IMR-90 (cell line): ENCODE measurements around the gene OARD1. TPM values are rescaled to one million over a fixed set of nuclear protein-coding genes. Genes with fewer than 3 reads are reported as not detected.

ENCODE experiments used
- ATAC-seq: fragments of 200-7000 bp; cut with Tn5 transposase; 2 replicates; pipeline ENCODE4 v1.9.1; 2020; ENCODE audit warnings: low read depth, mild to moderate bottlenecking, moderate library complexity
- BruUV-seq: library from RNA; stranded (reverse); fragments of 400-500 nt; replicated peaks from 2 replicates; lab custom pipeline; 2021; lab: Mats Ljungman, UMichigan
- CTCF ChIA-PET: fragments of 300-600 bp; formaldehyde crosslinking; extraction: SDS; loops from one replicate; lab custom pipeline; 2021; ENCODE audit warnings: antibody characterized with exemption; lab: Yijun Ruan, JAX
- POLR2A ChIA-PET: fragments of 300-600 bp; sonication (Branson Sonifier 250); formaldehyde crosslinking; loops from one replicate; lab custom pipeline; 2022; ENCODE audit warnings: antibody characterized with exemption; ENCODE audit not compliant: unreplicated experiment; lab: Charles Lee
- DNase-seq: peaks from one replicate; pipeline ENCODE4 v3.0.0; 2013
- H2AFZ ChIP-seq: replicated peaks from 2 replicates; pipeline ENCODE3; 2013; ENCODE audit warnings: low read length, mild to moderate bottlenecking; ENCODE audit not compliant: poor library complexity
- H2AK5ac ChIP-seq: 2 replicates; pipeline ENCODE4 v1.6.1; 2013; ENCODE audit warnings: low read depth, low read length, inconsistent platforms
- H2AK9ac ChIP-seq: replicated peaks from 2 replicates; pipeline ENCODE3; 2013; ENCODE audit warnings: mild to moderate bottlenecking, low read depth, low read length, moderate library complexity; ENCODE audit not compliant: poor library complexity
- H2BK120ac ChIP-seq: 2 replicates; pipeline ENCODE4 v1.6.1; 2013; ENCODE audit warnings: low read depth, low read length, inconsistent platforms
- H2BK15ac ChIP-seq: 3 replicates; pipeline ENCODE4 v1.6.1; 2013; ENCODE audit warnings: low read depth, low read length, inconsistent platforms
- H2BK20ac ChIP-seq: 2 replicates; pipeline ENCODE4 v1.6.1; 2013; ENCODE audit warnings: low read depth, mild to moderate bottlenecking, inconsistent platforms, low read length, moderate library complexity
- H2BK5ac ChIP-seq: 2 replicates; pipeline ENCODE4 v1.6.1; 2013; ENCODE audit warnings: mild to moderate bottlenecking, low read depth, low read length, inconsistent platforms; ENCODE audit not compliant: poor library complexity, severe bottlenecking
- H3K14ac ChIP-seq: replicated peaks from 2 replicates; pipeline ENCODE4 v1.6.1; 2013; ENCODE audit warnings: low read depth, low read length, inconsistent platforms
- H3K18ac ChIP-seq: 2 replicates; pipeline ENCODE4 v1.6.1; 2013; ENCODE audit warnings: low read depth, low read length, control low read depth
- H3K23ac ChIP-seq: 2 replicates; pipeline ENCODE4 v1.6.1; 2013; ENCODE audit warnings: low read depth, low read length, inconsistent platforms
- H3K27ac ChIP-seq: 2 replicates; pipeline ENCODE4 v1.5.1; 2013; ENCODE audit warnings: mild to moderate bottlenecking, control low read depth, low read length; ENCODE audit not compliant: insufficient read depth
- H3K27me3 ChIP-seq: 2 replicates; pipeline ENCODE4 v1.6.1; 2013; ENCODE audit warnings: low read length; ENCODE audit not compliant: control insufficient read depth, insufficient read depth
- H3K36me3 ChIP-seq: 2 replicates; pipeline ENCODE4 v1.6.1; 2013; ENCODE audit warnings: low read length, mixed read lengths; ENCODE audit not compliant: control insufficient read depth, insufficient read depth
- H3K4ac ChIP-seq: 2 replicates; pipeline ENCODE4 v1.6.1; 2013; ENCODE audit warnings: low read depth, low read length, inconsistent platforms
- H3K4me1 ChIP-seq: 2 replicates; pipeline ENCODE4 v1.6.1; 2013; ENCODE audit warnings: low read length, mixed read lengths; ENCODE audit not compliant: control insufficient read depth, insufficient read depth
- H3K4me2 ChIP-seq: 2 replicates; pipeline ENCODE4 v1.6.1; 2013; ENCODE audit warnings: low read depth, mild to moderate bottlenecking, control low read depth, low read length, moderate library complexity
- H3K4me3 ChIP-seq: 2 replicates; pipeline ENCODE4 v1.5.1; 2013; ENCODE audit warnings: low read depth, mild to moderate bottlenecking, control low read depth, low read length, moderate library complexity; ENCODE audit not compliant: insufficient read depth
- H3K56ac ChIP-seq: 2 replicates; pipeline ENCODE4 v1.6.1; 2013; ENCODE audit warnings: low read length, inconsistent platforms; ENCODE audit not compliant: insufficient read depth; ENCODE audit errors: extremely low read depth
- H3K79me1 ChIP-seq, 2 experiments: 2 replicates each; pipeline ENCODE4 v1.6.1; 2013; ENCODE audit warnings: low read length in 2 of 2, inconsistent platforms in 1 of 2, low read depth in 1 of 2
- H3K9ac ChIP-seq: 2 replicates; pipeline ENCODE4 v1.6.1; 2013; ENCODE audit warnings: low read depth, low read length, control low read depth
- H3K9me1 ChIP-seq: 2 replicates; pipeline ENCODE4 v1.6.1; 2013; ENCODE audit warnings: low read length, inconsistent platforms; ENCODE audit not compliant: insufficient read depth
- H3K9me3 ChIP-seq: 2 replicates; pipeline ENCODE4 v1.6.1; 2013; ENCODE audit warnings: low read length; ENCODE audit not compliant: control insufficient read depth, insufficient read depth
- H4K20me1 ChIP-seq: 2 replicates; pipeline ENCODE4 v1.6.1; 2013; ENCODE audit warnings: low read length, inconsistent platforms; ENCODE audit not compliant: insufficient read depth
- H4K5ac ChIP-seq: 2 replicates; pipeline ENCODE4 v1.6.1; 2013; ENCODE audit warnings: mild to moderate bottlenecking, low read depth, low read length, control low read depth
- H4K8ac ChIP-seq, 2 experiments: 2 replicates each; pipeline ENCODE4 v1.6.1; 2013; ENCODE audit warnings: low read depth in 2 of 2, low read length in 2 of 2, control low read depth in 1 of 2, inconsistent platforms in 1 of 2
- H4K91ac ChIP-seq: 2 replicates; pipeline ENCODE4 v1.6.1; 2013; ENCODE audit warnings: low read depth, low read length, inconsistent platforms; ENCODE audit not compliant: insufficient read depth
- CEBPB ChIP-seq: IDR thresholded peaks from 2 replicates; pipeline ENCODE4 v1.6.1; 2012; ENCODE audit warnings: low read depth, low read length, improper control_type of control experiment
- POLR2A ChIP-seq: IDR thresholded peaks from 2 replicates; pipeline ENCODE4 v1.6.1; 2012; ENCODE audit warnings: mild to moderate bottlenecking, low read depth, low read length
- WGBS, 2 experiments: methylation state at CpG; one replicate each; pipeline versions ENCODE4 v1.1.5 to v1.1.7; 2013; ENCODE audit warnings: missing lambda C conversion rate in 2 of 2; ENCODE audit not compliant: insufficient read length in 1 of 2; ENCODE audit errors: extremely low coverage in 2 of 2; 5-methylcytosine and 5-hydroxymethylcytosine counted together
- dilution Hi-C: fragments of 300-500 bp; cut with HindIII; formaldehyde crosslinking; loops from one replicate; pipeline ENCODE4 v1.14.3; 2018; ENCODE audit warnings: low sequenced_read_pairs; ENCODE audit not compliant: unreplicated experiment
- in situ Hi-C: fragments of 300-500 bp; cut with MboI; formaldehyde crosslinking; loops from 3 replicates; pipeline ENCODE4 v1.14.3; 2019; ENCODE audit warnings: low sequenced_read_pairs, inconsistent platforms, mixed read lengths
- intact Hi-C: fragments of 100-400 bp; cut with micrococcal nuclease; formaldehyde crosslinking; loops from 2 replicates; pipeline ENCODE4 v1.10.0; 2022
- polyA plus RNA-seq, 3 experiments: library from polyadenylated mRNA; depleted of rRNA; stranded (reverse); fragments of >200 nt; gene quantifications; 2 replicates each; pipeline ENCODE4 v1.2.3, GENCODE V29; 2012; ENCODE audit warnings: low replicate concordance in 1 of 3
- total RNA-seq: library from RNA; depleted of rRNA; stranded (reverse); fragments of >200 nt; gene quantifications from 2 replicates; pipeline ENCODE4 v1.2.3, GENCODE V29; 2012
- TF ChIP-seq, protein P1 (sequence below): conservative IDR thresholded peaks from 2 replicates; pipeline ENCODE4 v1.5.1; 2012; ENCODE audit warnings: mild to moderate bottlenecking, low read depth, low read length, improper control_type of control experiment

The OARD1 gene
- total and polyA plus RNA-seq, 2 of the 4 experiments (the other 2 are of a cell fraction) = 2.3 to 5.5 TPM

DNA sequence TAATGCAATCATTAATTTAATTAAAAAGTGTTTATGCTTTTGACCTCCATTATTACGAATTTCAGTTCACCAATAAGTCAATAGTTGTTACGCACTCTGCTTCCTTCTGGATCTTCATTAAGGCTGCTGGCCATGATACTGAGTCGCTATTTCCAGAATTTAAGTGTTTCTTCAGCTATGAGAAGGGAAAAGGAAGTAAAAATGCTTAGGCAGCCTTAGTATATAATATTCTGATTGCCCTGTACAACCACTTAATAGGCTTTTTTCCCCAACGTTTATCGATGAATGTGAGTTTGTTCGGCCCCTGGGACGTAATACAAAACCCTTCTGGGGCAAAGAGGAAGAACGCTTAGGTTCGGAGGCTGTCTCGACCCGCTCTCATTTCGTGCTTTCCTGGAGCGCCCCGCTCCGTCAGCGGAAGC is 644 bp downstream of the OARD1 start:
- BruUV-seq = no TSS peak
- intact Hi-C loops (loop anchor here (5.0 kb wide), 2 partner anchors 246 to 611 kb away; no protein-coding TSS in a partner anchor), dilution Hi-C loops (no loop called here), in situ Hi-C loops (no loop called here)
- Histone ChIP-seq H3K4me3 (peak overlapping the region; percentile 63), H3K4me1 (peaks cover 3% of the 10 kb centered on the region), H3K27me3 (no peaks in the 10 kb centered on the region), H3K4me2 (peak overlapping the region; percentile 76), H3K4ac (peak overlapping the region; percentile 93; the same call in 1 of the 2 replicates), H2BK15ac (peak overlapping the region; percentile 64; the same call in 2 of the 3 replicates), H3K9me1 (peaks cover 6% of the 10 kb centered on the region), H2AFZ (peak overlapping the region; percentile 94), H2BK5ac (peak overlapping the region; percentile 82), H3K14ac (peak overlapping the region; percentile 92), H4K91ac (peak overlapping the region; percentile 84; the same call in 1 of the 2 replicates), H2BK20ac (no peak overlapping the region), H3K79me1 (peaks cover 7 to 15% of the 10 kb centered on the region in 2 experiments; a peak in 3 of 4 replicates), H2AK9ac (peak overlapping the region; percentile 11), H4K8ac (peak overlapping the region; percentile 80 to 86), H4K20me1 (peaks cover 10% of the 10 kb centered on the region), H3K9me3 (no peaks in the 10 kb centered on the region), H3K27ac (peak overlapping the region; percentile 76), H4K5ac (peak overlapping the region; percentile 13), H3K23ac (peak overlapping the region; percentile 72), H2BK120ac (peak overlapping the region; percentile 28; the same call in 1 of the 2 replicates), H3K9ac (peak overlapping the region; percentile 78), H2AK5ac (no peak overlapping the region), H3K36me3 (no peaks in the 10 kb centered on the region; the same call in 1 of the 2 replicates), H3K56ac (peak overlapping the region; percentile 92), H3K18ac (peak overlapping the region; percentile 23)
- ATAC-seq (no peak), DNase-seq (peak; percentile 76)
- WGBS, 2 experiments = 2% methylated on average over 11 of the region's 16 CpGs; no CpG with 5 or more reads in 1 of the 2 experiments
- TF ChIP-seq POLR2A (peak; percentile 83), CEBPB (no peak)
- TF ChIP-seq, protein P1, sequence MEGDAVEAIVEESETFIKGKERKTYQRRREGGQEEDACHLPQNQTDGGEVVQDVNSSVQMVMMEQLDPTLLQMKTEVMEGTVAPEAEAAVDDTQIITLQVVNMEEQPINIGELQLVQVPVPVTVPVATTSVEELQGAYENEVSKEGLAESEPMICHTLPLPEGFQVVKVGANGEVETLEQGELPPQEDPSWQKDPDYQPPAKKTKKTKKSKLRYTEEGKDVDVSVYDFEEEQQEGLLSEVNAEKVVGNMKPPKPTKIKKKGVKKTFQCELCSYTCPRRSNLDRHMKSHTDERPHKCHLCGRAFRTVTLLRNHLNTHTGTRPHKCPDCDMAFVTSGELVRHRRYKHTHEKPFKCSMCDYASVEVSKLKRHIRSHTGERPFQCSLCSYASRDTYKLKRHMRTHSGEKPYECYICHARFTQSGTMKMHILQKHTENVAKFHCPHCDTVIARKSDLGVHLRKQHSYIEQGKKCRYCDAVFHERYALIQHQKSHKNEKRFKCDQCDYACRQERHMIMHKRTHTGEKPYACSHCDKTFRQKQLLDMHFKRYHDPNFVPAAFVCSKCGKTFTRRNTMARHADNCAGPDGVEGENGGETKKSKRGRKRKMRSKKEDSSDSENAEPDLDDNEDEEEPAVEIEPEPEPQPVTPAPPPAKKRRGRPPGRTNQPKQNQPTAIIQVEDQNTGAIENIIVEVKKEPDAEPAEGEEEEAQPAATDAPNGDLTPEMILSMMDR = 0 out of 2 replicates have a peak, but pooled peaks have one; percentile 14
- POLR2A ChIA-PET = interaction anchor here (0.5 kb wide), 1 partner anchor 74 kb away, joined by 3 read pairs; no protein-coding TSS in a partner anchor
- CTCF ChIA-PET = no interaction called here
